Measurements from ENCODE around the gene RERE. TPM values are rescaled to one million over a fixed set of nuclear protein-coding genes. Genes with fewer than 3 reads are reported as not detected.

Gene RERE
- total and polyA plus RNA-seq, 2 donors (not counting 3 experiments of a cell fraction or from before 2014, with no cell fraction given): 14.1 to 113 TPM

DNA sequence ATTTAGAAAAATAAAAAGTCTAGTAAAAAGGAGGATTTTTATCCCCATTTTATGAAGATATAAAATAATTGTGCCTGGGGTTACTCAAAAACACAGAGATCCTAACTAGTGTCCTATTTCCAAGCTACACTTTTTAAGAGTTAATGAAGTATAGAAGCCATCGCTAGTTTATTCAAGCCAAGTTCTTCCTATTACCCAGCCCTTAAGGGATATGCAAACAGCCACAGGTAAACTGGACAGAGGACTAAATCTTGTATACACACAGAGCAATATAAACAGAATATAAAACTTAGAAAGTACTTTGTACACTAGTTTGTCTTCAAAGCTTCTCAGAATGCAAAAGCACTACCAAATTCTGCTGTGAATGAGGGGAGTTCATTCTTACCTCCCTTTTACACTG is 111.1 kb downstream of the RERE start:
- Histone ChIP-seq H3K4me2 (ENCODE audit: insufficient read depth, low read length) (no peak overlapping the region), H3K4me1 (ENCODE audit: control insufficient read depth, extremely low read depth, insufficient read depth, low read length) (peaks cover 15% of the 10 kb centered on the region), H3K9me3 (replicated peaks; ENCODE audit: control insufficient read depth, insufficient read depth, low read length) (no peaks in the 10 kb centered on the region), H3K4me3 (replicated peaks in 1 of 3; ENCODE audit: insufficient read depth in 1 of 3, low read depth in 1 of 3, low read length in 3 of 3) (no peak overlapping the region), H3K9ac (replicated peaks; ENCODE audit: extremely low read depth, insufficient read depth, low read length) (no peak overlapping the region), H2AFZ (ENCODE audit: low read depth, low read length) (no peak overlapping the region), H4K20me1 (replicated peaks; ENCODE audit: control insufficient read depth, extremely low read depth, insufficient read depth, low read length) (no peaks in the 10 kb centered on the region), H3K27me3 (ENCODE audit: control insufficient read depth in 2 of 2, insufficient read depth in 2 of 2, low read length in 2 of 2) (no peaks in the 10 kb centered on the region), H3K9me1 (replicated peaks; ENCODE audit: control insufficient read depth, extremely low read depth, insufficient read depth, low read length) (no peaks in the 10 kb centered on the region), H3K79me2 (ENCODE audit: control insufficient read depth, insufficient read depth, low read length) (peaks cover 20% of the 10 kb centered on the region), H3K36me3 (ENCODE audit: control insufficient read depth in 2 of 2, extremely low read depth in 1 of 2, insufficient read depth in 2 of 2, low read length in 2 of 2) (no peaks in the 10 kb centered on the region), H3K27ac (ENCODE audit: insufficient read depth, low read depth, low read length) (no peak overlapping the region)
- TF ChIP-seq GATA2 (IDR thresholded peaks at IDR 0.05; ENCODE audit: insufficient read depth, insufficient read length, low read depth, low read length) (no peak), POLR2AphosphoS5 (IDR thresholded peaks at IDR 0.05; ENCODE audit: insufficient read depth, low read depth, low read length) (no peak), EZH2 (IDR thresholded peaks at IDR 0.05; ENCODE audit: borderline replicate concordance, low read depth, low read length, severe bottlenecking) (no peak)
- TF ChIP-seq, protein P1, sequence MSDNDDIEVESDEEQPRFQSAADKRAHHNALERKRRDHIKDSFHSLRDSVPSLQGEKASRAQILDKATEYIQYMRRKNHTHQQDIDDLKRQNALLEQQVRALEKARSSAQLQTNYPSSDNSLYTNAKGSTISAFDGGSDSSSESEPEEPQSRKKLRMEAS (IDR thresholded peaks at IDR 0.05; ENCODE audit: insufficient read depth, insufficient read length): no peak
- no TSS peak for BruUV-seq (replicated peaks)
- ChIA-PET CTCF (interaction anchor here (0.9 to 2.7 kb wide), 5 partner anchors 20 to 145 kb away, joined by 3 to 9 read pairs (median 3); no protein-coding TSS in a partner anchor), POLR2A (no interaction called here)
- intact Hi-C loops (cut with micrococcal nuclease): no loop called here
- dilution Hi-C loops (cut with MboI; ENCODE audit: extremely low pct_ligation_motif_present, low sequenced_read_pairs): no loop called here
- FAIRE-seq: no peak
- no peak for DNase-seq (ENCODE audit: low read depth, low spot score)

DNA sequence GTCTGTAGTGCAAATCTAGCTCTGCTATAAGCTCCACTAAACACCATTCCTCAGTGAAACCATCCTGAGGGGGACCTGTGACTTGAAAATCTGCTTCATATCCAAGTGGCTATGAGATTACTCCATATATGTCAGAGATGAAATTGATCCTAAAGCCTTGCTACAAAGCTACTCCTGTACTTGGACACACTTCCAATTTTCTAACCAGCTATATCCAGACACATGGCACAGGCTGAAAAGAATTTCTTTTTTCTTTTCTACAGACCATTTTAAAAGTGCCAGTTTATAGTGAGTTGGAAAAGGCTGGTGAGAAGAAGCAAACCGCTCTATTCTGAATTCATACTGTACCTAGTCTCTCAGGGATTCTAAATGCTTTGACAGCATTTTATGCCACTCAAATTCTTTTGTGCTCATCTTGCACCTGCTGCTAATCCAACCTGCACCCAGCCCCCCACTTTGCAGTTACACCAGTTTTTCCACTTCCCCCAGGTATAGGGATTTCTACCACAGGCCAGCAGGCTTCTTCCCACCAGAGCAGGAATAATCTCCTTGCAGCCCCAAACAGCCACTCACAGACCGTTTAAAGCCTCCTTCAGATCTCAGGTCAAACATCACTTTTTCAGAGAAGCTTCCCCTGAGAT is 112.5 kb downstream of the RERE start:
- no peak overlapping the region for H3K4me3 ChIP-seq (replicated peaks in 1 of 3; ENCODE audit: insufficient read depth in 1 of 3, low read depth in 1 of 3, low read length in 3 of 3)
- H3K79me2 ChIP-seq (ENCODE audit: control insufficient read depth, insufficient read depth, low read length): peaks cover 28% of the 10 kb centered on the region
- intact Hi-C loops (cut with micrococcal nuclease) (no loop called here), dilution Hi-C loops (cut with MboI; ENCODE audit: extremely low pct_ligation_motif_present, low sequenced_read_pairs) (no loop called here)
- FAIRE-seq (no peak), DNase-seq (ENCODE audit: low read depth, low spot score) (no peak)
- peaks cover 17% of the 10 kb centered on the region for H3K4me1 ChIP-seq (ENCODE audit: control insufficient read depth, extremely low read depth, insufficient read depth, low read length)
- TF ChIP-seq EZH2 (IDR thresholded peaks at IDR 0.05; ENCODE audit: borderline replicate concordance, low read depth, low read length, severe bottlenecking) (no peak), GATA2 (IDR thresholded peaks at IDR 0.05; ENCODE audit: insufficient read depth, insufficient read length, low read depth, low read length) (no peak), POLR2AphosphoS5 (IDR thresholded peaks at IDR 0.05; ENCODE audit: insufficient read depth, low read depth, low read length) (no peak), POLR2A (IDR thresholded peaks at IDR 0.05; ENCODE audit: low read depth, low read length) (no peak), JUN (IDR thresholded peaks at IDR 0.05; ENCODE audit: borderline replicate concordance, insufficient read depth, insufficient read length, low read depth) (no peak), MYC (IDR thresholded peaks at IDR 0.05; ENCODE audit: low read depth, low read length) (no peak), FOS (IDR thresholded peaks at IDR 0.05; ENCODE audit: borderline replicate concordance, insufficient read depth, low read length) (no peak)
- TF ChIP-seq, protein P2, sequence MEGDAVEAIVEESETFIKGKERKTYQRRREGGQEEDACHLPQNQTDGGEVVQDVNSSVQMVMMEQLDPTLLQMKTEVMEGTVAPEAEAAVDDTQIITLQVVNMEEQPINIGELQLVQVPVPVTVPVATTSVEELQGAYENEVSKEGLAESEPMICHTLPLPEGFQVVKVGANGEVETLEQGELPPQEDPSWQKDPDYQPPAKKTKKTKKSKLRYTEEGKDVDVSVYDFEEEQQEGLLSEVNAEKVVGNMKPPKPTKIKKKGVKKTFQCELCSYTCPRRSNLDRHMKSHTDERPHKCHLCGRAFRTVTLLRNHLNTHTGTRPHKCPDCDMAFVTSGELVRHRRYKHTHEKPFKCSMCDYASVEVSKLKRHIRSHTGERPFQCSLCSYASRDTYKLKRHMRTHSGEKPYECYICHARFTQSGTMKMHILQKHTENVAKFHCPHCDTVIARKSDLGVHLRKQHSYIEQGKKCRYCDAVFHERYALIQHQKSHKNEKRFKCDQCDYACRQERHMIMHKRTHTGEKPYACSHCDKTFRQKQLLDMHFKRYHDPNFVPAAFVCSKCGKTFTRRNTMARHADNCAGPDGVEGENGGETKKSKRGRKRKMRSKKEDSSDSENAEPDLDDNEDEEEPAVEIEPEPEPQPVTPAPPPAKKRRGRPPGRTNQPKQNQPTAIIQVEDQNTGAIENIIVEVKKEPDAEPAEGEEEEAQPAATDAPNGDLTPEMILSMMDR (IDR thresholded peaks at IDR 0.05; ENCODE audit: extremely low read depth in 1 of 2, insufficient read depth in 1 of 2, low read depth in 1 of 2, low read length in 2 of 2): no peak
- TF ChIP-seq, protein P1 (IDR thresholded peaks at IDR 0.05; ENCODE audit: insufficient read depth, insufficient read length): no peak
- H3K4me2 ChIP-seq (ENCODE audit: insufficient read depth, low read length): no peak overlapping the region
- no peak overlapping the region for H3K9ac ChIP-seq (replicated peaks; ENCODE audit: extremely low read depth, insufficient read depth, low read length)
- no TSS peak for BruUV-seq (replicated peaks)
- H3K9me1 ChIP-seq (replicated peaks; ENCODE audit: control insufficient read depth, extremely low read depth, insufficient read depth, low read length): no peaks in the 10 kb centered on the region
- H3K9me3 ChIP-seq (replicated peaks; ENCODE audit: control insufficient read depth, insufficient read depth, low read length): no peaks in the 10 kb centered on the region
- H3K27ac ChIP-seq (ENCODE audit: insufficient read depth, low read depth, low read length): no peak overlapping the region
- H2AFZ ChIP-seq (ENCODE audit: low read depth, low read length): no peak overlapping the region
- ChIA-PET CTCF (interaction anchor here (0.8 to 5.1 kb wide), 7 partner anchors 8 to 144 kb away, joined by 3 to 39 read pairs (median 12); no protein-coding TSS in a partner anchor), POLR2A (no interaction called here)
- no peaks in the 10 kb centered on the region for H3K36me3 ChIP-seq (ENCODE audit: control insufficient read depth in 2 of 2, extremely low read depth in 1 of 2, insufficient read depth in 2 of 2, low read length in 2 of 2)
- H3K27me3 ChIP-seq (ENCODE audit: control insufficient read depth in 2 of 2, insufficient read depth in 2 of 2, low read length in 2 of 2): no peaks in the 10 kb centered on the region
- no peaks in the 10 kb centered on the region for H4K20me1 ChIP-seq (replicated peaks; ENCODE audit: control insufficient read depth, extremely low read depth, insufficient read depth, low read length)
